Measurements from ENCODE around the gene DBN1.

- TF ChIP-seq CTCF (IDR thresholded peaks at IDR 0.05) (no peak), POLR2AphosphoS5 (IDR thresholded peaks at IDR 0.05) (no peak), POLR2A (IDR thresholded peaks at IDR 0.05) (no peak)
These were observed 8.4 kb downstream of the DBN1 start for GRCh38 chr5:177465044-177465443.

All from transverse colon (tissue), 4 donors.